ENCODE results near the gene CEP70. TPM values are rescaled to one million over a fixed set of nuclear protein-coding genes. Genes with fewer than 3 reads are reported as not detected.
"Not testable (repeated sequence)": the region's sequence is repeated elsewhere in the genome, so short reads cannot be mapped to it uniquely, and the experiment has no call there.

The CEP70 gene
- total and polyA plus RNA-seq, 10 of the 15 experiments (the other 5 are each of a cell fraction or from before 2014, with no cell fraction given) = 1.4 to 9.3 (median 2.2) TPM

GRCh38 chr3:138539352-138539751 lies 54.7 kb downstream of the CEP70 start:
- Histone ChIP-seq H3K9me3 (replicated peaks; ENCODE audit: control insufficient read depth, insufficient read depth, low read length) (no peaks in the 10 kb centered on the region; the same call in 2 of the 3 replicates), H3K4me3 (no peak overlapping the region), H3K4me1 (ENCODE audit: control insufficient read depth, insufficient read depth, low read length) (no peaks in the 10 kb centered on the region), H3K4me2 (ENCODE audit: control insufficient read depth, insufficient read depth) (no peak overlapping the region), H3K9ac (ENCODE audit: control insufficient read depth, insufficient read depth, low read length) (no peak overlapping the region), H3K27ac (ENCODE audit: control insufficient read depth, insufficient read depth) (no peak overlapping the region), H3K27me3 (replicated peaks in 1 of 2; ENCODE audit: control insufficient read depth in 2 of 2, insufficient read depth in 2 of 2, low read length in 1 of 2) (no peaks in the 10 kb centered on the region), H3K36me3 (ENCODE audit: control insufficient read depth in 2 of 2, insufficient read depth in 2 of 2, low read length in 1 of 2) (no peaks in the 10 kb centered on the region; a peak in 1 of 4 replicates), H4K20me1 (ENCODE audit: control insufficient read depth, insufficient read depth) (no peaks in the 10 kb centered on the region), H2AFZ (ENCODE audit: control insufficient read depth, low read depth, low read length) (no peak overlapping the region), H3K79me2 (ENCODE audit: control insufficient read depth, insufficient read depth, low read length) (no peaks in the 10 kb centered on the region)
- FAIRE-seq = no peak
- no TSS peak for BruUV-seq (replicated peaks)
- TF ChIP-seq SREBF1 (IDR thresholded peaks at IDR 0.05; ENCODE audit: low read length) (no peak), BRCA1 (IDR thresholded peaks at IDR 0.05; ENCODE audit: low read depth, low read length) (no peak), SMC3 (IDR thresholded peaks at IDR 0.05; ENCODE audit: borderline replicate concordance, low read length) (no peak), IKZF2 (IDR thresholded peaks at IDR 0.05) (no peak), ZNF622 (IDR thresholded peaks at IDR 0.05) (no peak), ZNF217 (IDR thresholded peaks at IDR 0.05) (no peak), NR2C2 (IDR thresholded peaks at IDR 0.05; ENCODE audit: borderline replicate concordance, control insufficient read depth, insufficient read length, low read depth) (no peak), BCLAF1 (IDR thresholded peaks at IDR 0.05) (no peak), RB1 (IDR thresholded peaks at IDR 0.05; ENCODE audit: borderline replicate concordance) (no peak), BCL11A (IDR thresholded peaks at IDR 0.05; ENCODE audit: low read depth, low read length) (no peak), CREM (IDR thresholded peaks at IDR 0.05; ENCODE audit: low read depth) (no peak), MTA2 (IDR thresholded peaks at IDR 0.05; ENCODE audit: low read depth) (no peak), CHD2 (IDR thresholded peaks at IDR 0.05; ENCODE audit: borderline replicate concordance, low read depth, low read length) (no peak), PBX3 (IDR thresholded peaks at IDR 0.05; ENCODE audit: insufficient replicate concordance, low read depth, low read length) (no peak), WRNIP1 (IDR thresholded peaks at IDR 0.05; ENCODE audit: borderline replicate concordance, low read depth, low read length) (no peak), TCF7 (IDR thresholded peaks at IDR 0.05; ENCODE audit: borderline replicate concordance) (no peak), MXI1 (IDR thresholded peaks at IDR 0.05; ENCODE audit: low read depth, low read length) (no peak), ZNF274 (IDR thresholded peaks at IDR 0.05; ENCODE audit: insufficient read depth, insufficient read length) (no peak), NBN (IDR thresholded peaks at IDR 0.05) (no peak)
- DNase-seq (ENCODE audit: low read depth, low spot score) = no peak
- RAD21 ChIA-PET (ENCODE audit: unreplicated experiment) = no interaction called here
- POLR2A ChIA-PET = no interaction called here
- in situ Hi-C loops (cut with MboI) (no loop called here), intact Hi-C loops (cut with micrococcal nuclease; ENCODE audit: unreplicated experiment) (no loop called here)
- SMC1A ChIA-PET (ENCODE audit: uncharacterized antibody, unreplicated experiment) = no interaction called here
- no peak for ATAC-seq
- CTCF ChIA-PET = no interaction called here

GRCh38 chr3:138521445-138521844 lies 72.6 kb downstream of the CEP70 start:
- H3K27ac ChIP-seq (ENCODE audit: control insufficient read depth, insufficient read depth); CTCF ChIA-PET; FAIRE-seq; DNase-seq (ENCODE audit: low read depth, low spot score); RAD21 ChIA-PET (ENCODE audit: unreplicated experiment); H2AFZ ChIP-seq (ENCODE audit: control insufficient read depth, low read depth, low read length); H3K4me2 ChIP-seq (ENCODE audit: control insufficient read depth, insufficient read depth); POLR2A ChIA-PET; H3K9ac ChIP-seq (ENCODE audit: control insufficient read depth, insufficient read depth, low read length); H3K79me2 ChIP-seq (ENCODE audit: control insufficient read depth, insufficient read depth, low read length); H3K4me1 ChIP-seq (ENCODE audit: control insufficient read depth, insufficient read depth, low read length); BruUV-seq (replicated peaks); in situ Hi-C loops (cut with MboI); ATAC-seq; intact Hi-C loops (cut with micrococcal nuclease; ENCODE audit: unreplicated experiment); H3K36me3 ChIP-seq (ENCODE audit: control insufficient read depth in 2 of 2, insufficient read depth in 2 of 2, low read length in 1 of 2); SMC1A ChIA-PET (ENCODE audit: uncharacterized antibody, unreplicated experiment); H3K9me3 ChIP-seq (replicated peaks; ENCODE audit: control insufficient read depth, insufficient read depth, low read length); H4K20me1 ChIP-seq (ENCODE audit: control insufficient read depth, insufficient read depth); H3K27me3 ChIP-seq (replicated peaks in 1 of 2; ENCODE audit: control insufficient read depth in 2 of 2, insufficient read depth in 2 of 2, low read length in 1 of 2); H3K4me3 ChIP-seq: not testable (repeated sequence)
- 92% methylated on average over 7 of the region's 23 CpGs for WGBS (ENCODE audit: insufficient coverage, insufficient replicate concordance, low lambda C conversion rate, missing lambda C conversion rate)

Measured in GM12878 (cell line).